B cell (primary cell): Measurements from ENCODE around the gene NDOR1. TPM values are rescaled to one million over a fixed set of nuclear protein-coding genes. Genes with fewer than 3 reads are reported as not detected.

Experiments
- ATAC-seq: fragments of 200-7000 bp; cut with Tn5 transposase; one replicate; pipeline ENCODE4 v1.10.0; 2021; ENCODE audit warnings: low read depth, mild to moderate bottlenecking, moderate number of reproducible peaks, moderate library complexity
- CTCF ChIA-PET: fragments of 350-600 bp; sonication (Branson Sonifier 250); formaldehyde crosslinking; loops from one replicate; lab custom pipeline; 2021; ENCODE audit warnings: antibody characterized with exemption, inconsistent platforms; lab: Charles Lee
- POLR2A ChIA-PET: fragments of 350-600 bp; sonication (Branson Sonifier 250); formaldehyde crosslinking; loops from one replicate; lab custom pipeline; 2021; ENCODE audit warnings: antibody characterized with exemption; lab: Charles Lee
- DNase-seq: peaks from one replicate; pipeline ENCODE4 v3.0.0; 2013
- H2AFZ ChIP-seq: 2 replicates; pipeline ENCODE4 v1.6.1; 2012; ENCODE audit warnings: mild to moderate bottlenecking, low read depth, low read length; ENCODE audit not compliant: insufficient read depth, poor library complexity, severe bottlenecking
- H3K27ac ChIP-seq, 2 donors: 1 replicate in 1 of 2; 2 replicates in 1 of 2; pipeline ENCODE4 v1.5.1; 2012 to 2013; ENCODE audit warnings: low read length in 2 of 2, mild to moderate bottlenecking in 2 of 2, moderate library complexity in 1 of 2
- H3K27me3 ChIP-seq, 4 experiments: fragments of 200-600 bp in 1 of 4; sonication (generic) in 1 of 4; replicated peaks in 1 of 4; 1 replicate in 2 of 4; 2 replicates in 2 of 4; pipeline versions ENCODE4 v1.6.1 to v1.7.0; 2013 to 2016; ENCODE audit warnings: low read length in 3 of 4, mild to moderate bottlenecking in 2 of 4, mixed read lengths in 1 of 4, moderate library complexity in 1 of 4; ENCODE audit not compliant: insufficient read depth in 4 of 4, control insufficient read depth in 3 of 4; ENCODE audit errors: control extremely low read depth in 1 of 4
- H3K36me3 ChIP-seq, 2 experiments: replicated peaks in 1 of 2; 1 replicate in 1 of 2; 2 replicates in 1 of 2; pipeline versions ENCODE4 v1.6.1 to v1.7.1; 2013; ENCODE audit warnings: low read length in 1 of 2; ENCODE audit not compliant: insufficient read depth in 2 of 2, control insufficient read depth in 1 of 2; ENCODE audit errors: control extremely low read depth in 1 of 2, extremely low read depth in 1 of 2
- H3K4me1 ChIP-seq, 2 donors: fragments of 200-600 bp in 1 of 2; sonication (generic) in 1 of 2; 1 replicate in 1 of 2; 2 replicates in 1 of 2; pipeline versions ENCODE4 v1.5.1 to v1.6.1; 2013 to 2017; ENCODE audit warnings: low read length in 2 of 2; ENCODE audit not compliant: control insufficient read depth in 2 of 2, insufficient read depth in 2 of 2
- H3K4me2 ChIP-seq: replicated peaks from 2 replicates; pipeline ENCODE3; 2012; ENCODE audit warnings: mild to moderate bottlenecking, low read depth, low read length; ENCODE audit not compliant: poor library complexity, severe bottlenecking
- H3K4me3 ChIP-seq, 5 experiments: fragments of 200-600 bp in 1 of 5; sonication (generic) in 1 of 5; 1 replicate in 3 of 5; 2 replicates in 2 of 5; pipeline versions ENCODE4 v1.5.1 to v1.7.0; 2011 to 2016; ENCODE audit warnings: low read length in 4 of 5, mild to moderate bottlenecking in 4 of 5, low read depth in 2 of 5, control low read depth in 1 of 5, moderate library complexity in 1 of 5; ENCODE audit not compliant: insufficient read depth in 1 of 5; ENCODE audit errors: control extremely low read depth in 1 of 5, extremely low read depth in 1 of 5
- H3K79me2 ChIP-seq: fragments of 200-600 bp; sonication (generic); one replicate; pipeline ENCODE4 v1.6.0; 2016; ENCODE audit warnings: low read length; ENCODE audit not compliant: control insufficient read depth, insufficient read depth
- H3K9ac ChIP-seq: fragments of 200-600 bp; sonication (generic); 2 replicates; pipeline ENCODE4 v1.6.1; 2017; ENCODE audit warnings: mild to moderate bottlenecking, low read length, moderate library complexity
- H3K9me3 ChIP-seq, 3 donors: one replicate each; pipeline versions ENCODE4 v1.6.1 to v1.7.1; 2013; ENCODE audit warnings: low read length in 2 of 3; ENCODE audit not compliant: control insufficient read depth in 2 of 3, insufficient read depth in 1 of 3; ENCODE audit errors: control extremely low read depth in 1 of 3
- H4K20me1 ChIP-seq: 2 replicates; pipeline ENCODE4 v1.6.0; 2012; ENCODE audit warnings: mild to moderate bottlenecking, low read length; ENCODE audit not compliant: insufficient read depth, control insufficient read depth, poor library complexity, severe bottlenecking
- H3K27ac Mint-ChIP-seq: one replicate; pipeline ENCODE4 v1.8.0; 2021; ENCODE audit warnings: mixed read lengths
- H3K27me3 Mint-ChIP-seq: one replicate; pipeline ENCODE4 v1.8.0; 2021; ENCODE audit warnings: mixed read lengths
- H3K4me1 Mint-ChIP-seq: one replicate; pipeline ENCODE4 v1.8.0; 2021; ENCODE audit warnings: mixed read lengths
- H3K4me3 Mint-ChIP-seq: one replicate; pipeline ENCODE4 v1.8.0; 2021; ENCODE audit warnings: mixed read lengths
- H3K9me3 Mint-ChIP-seq: one replicate; pipeline ENCODE4 v1.8.0; 2022; ENCODE audit warnings: mixed read lengths; ENCODE audit not compliant: insufficient read depth
- CTCF ChIP-seq: fragments of 200-600 bp; IDR thresholded peaks from one replicate; pipeline ENCODE4 v1.8.0; 2022; ENCODE audit warnings: antibody characterized with exemption, mild to moderate bottlenecking
- EZH2 ChIP-seq: IDR thresholded peaks from 2 replicates; pipeline ENCODE4 v1.6.1; 2012; ENCODE audit warnings: borderline replicate concordance, low read depth, mild to moderate bottlenecking, moderate library complexity, low read length; ENCODE audit not compliant: insufficient read depth, poor library complexity, severe bottlenecking
- WGBS: methylation state at CpG from one replicate; pipeline ENCODE4 v1.1.5; 2013; ENCODE audit warnings: missing lambda C conversion rate; ENCODE audit not compliant: insufficient coverage; 5-methylcytosine and 5-hydroxymethylcytosine counted together
- intact Hi-C: fragments of 100-400 bp; cut with micrococcal nuclease; formaldehyde crosslinking; loops from one replicate; pipeline ENCODE4 v1.10.0; 2022
- polyA plus RNA-seq: library from polyadenylated mRNA; depleted of rRNA; stranded (reverse); fragments of >200 nt; gene quantifications from 2 replicates; pipeline ENCODE4 v1.2.3, GENCODE V29; 2012
- total RNA-seq, 2 donors: library from RNA; stranded (reverse); fragments of 120-200 nt in 1 of 2; gene quantifications; 1 replicate in 1 of 2; 2 replicates in 1 of 2; pipeline versions ENCODE4 v1.2.3 to v1.2.4, GENCODE V29; 2013 to 2022

Gene NDOR1
- total and polyA plus RNA-seq, 2 donors (not counting 1 experiment from before 2014, with no cell fraction given): 36.4 to 40.9 TPM

- H3K4me1 Mint-ChIP-seq: peaks cover 29% of the 10 kb centered on the region
- WGBS: under 1% methylated on average over 118 of the region's 118 CpGs
- TF ChIP-seq EZH2: no peak
- no peak for TF ChIP-seq CTCF
Measured at GRCh38 chr9:137200311-137201204, 4.9 kb upstream of the NDOR1 start, which contains the start of gene TPRN. TPRN (minus strand) TSS chr9:137200741; CDS start chr9:137200711, 30 bp downstream.

More at GRCh38 chr9:137200311-137201204, 4.9 kb upstream of the NDOR1 start, which contains the start of gene TPRN:
- H3K27ac ChIP-seq: peak within 1 kb of the TSS; percentile 78 to 89
- H3K9me3 Mint-ChIP-seq: no peaks in the 10 kb centered on the region
- H2AFZ ChIP-seq: peak within 1 kb of the TSS; percentile 85
- no peaks in the 10 kb centered on the region for H3K27me3 Mint-ChIP-seq
- H3K36me3 ChIP-seq: peaks cover 0 to 5% of the 10 kb centered on the region in 2 experiments
- intact Hi-C loops: loop anchor here (1.0 to 10.0 kb wide), 8 partner anchors 12 to 316 kb away; partner anchors contain the start of genes ANAPC2, NELFB, SAPCD2 and SSNA1
- H3K4me3 Mint-ChIP-seq: peak within 1 kb of the TSS; percentile 88
- H3K4me1 ChIP-seq: peaks cover 31 to 41% of the 10 kb centered on the region in 2 donors
- peaks cover 79% of the 10 kb centered on the region for H3K79me2 ChIP-seq
- peaks cover 0 to 6% (median 0%) of the 10 kb centered on the region in 4 experiments for H3K27me3 ChIP-seq
- peak; percentile 99 for DNase-seq
- peak within 1 kb of the TSS; percentile 12 to 80 (median 75) for H3K4me3 ChIP-seq
- ChIA-PET POLR2A (interaction anchor here (0.6 to 2.0 kb wide), 9 partner anchors 11 to 154 kb away, joined by 3 to 15 read pairs (median 5); partner anchors contain the start of gene TUBB4B), CTCF (interaction anchor here (0.7 to 3.3 kb wide), 6 partner anchors 12 to 394 kb away, joined by 3 to 13 read pairs (median 4); partner anchors contain the start of genes ANAPC2 and SSNA1)
- H3K9ac ChIP-seq: peak within 1 kb of the TSS; percentile 81
- H3K9me3 ChIP-seq: no peaks in the 10 kb centered on the region
- peaks cover 45% of the 10 kb centered on the region for H4K20me1 ChIP-seq
- ATAC-seq: peak; percentile 95
- H3K27ac Mint-ChIP-seq: peak within 1 kb of the TSS; percentile 90
- peak within 1 kb of the TSS; percentile 96 for H3K4me2 ChIP-seq
